GM19468 (cell line): ENCODE data around the gene METTL1.
"Not testable (repeated sequence)": the region's sequence is repeated elsewhere in the genome, so short reads cannot be mapped to it uniquely, and the experiment has no call there.

ENCODE experiments used
- ATAC-seq: cut with Tn5 transposase; IDR thresholded peaks from one replicate; pipeline ENCODE4 v1.9.1; 2021; ENCODE audit warnings: mild to moderate bottlenecking, moderate library complexity, moderate number of reproducible peaks; ENCODE audit not compliant: unreplicated experiment; ENCODE audit errors: extremely low read depth

METTL1 gene

GRCh38 chr12:57800965-57801364, 29.1 kb upstream of the METTL1 start:
- no peak for ATAC-seq

GRCh38 chr12:57797933-57798332, 26.0 kb upstream of the METTL1 start:
- no peak for ATAC-seq

GRCh38 chr12:57796996-57797395, 25.1 kb upstream of the METTL1 start:
- no peak for ATAC-seq

- ATAC-seq: no peak
Observed at GRCh38 chr12:57795354-57795753, 23.4 kb upstream of the METTL1 start.

- ATAC-seq: no peak
Observed at GRCh38 chr12:57793920-57794319, 22.0 kb upstream of the METTL1 start.

DNA sequence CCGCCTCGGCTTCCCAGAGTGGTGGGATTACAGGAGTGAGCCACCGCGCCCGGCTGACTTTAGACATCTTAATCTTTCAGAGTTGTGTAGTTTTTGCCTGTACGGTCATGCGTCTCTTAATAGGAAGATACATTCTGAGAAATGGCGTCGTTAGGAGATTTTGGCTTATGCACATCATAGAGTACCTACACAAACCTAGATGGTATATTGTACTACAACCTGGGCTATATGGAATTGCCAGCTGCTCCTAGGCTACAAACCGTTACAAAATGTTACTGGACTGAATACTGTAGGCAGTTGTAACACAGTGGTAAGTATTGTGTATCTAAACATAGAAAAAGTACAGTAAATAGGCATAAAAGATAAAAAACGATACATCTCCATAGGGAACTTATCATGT, 12.0 kb upstream of the METTL1 start:
- no peak for ATAC-seq

DNA sequence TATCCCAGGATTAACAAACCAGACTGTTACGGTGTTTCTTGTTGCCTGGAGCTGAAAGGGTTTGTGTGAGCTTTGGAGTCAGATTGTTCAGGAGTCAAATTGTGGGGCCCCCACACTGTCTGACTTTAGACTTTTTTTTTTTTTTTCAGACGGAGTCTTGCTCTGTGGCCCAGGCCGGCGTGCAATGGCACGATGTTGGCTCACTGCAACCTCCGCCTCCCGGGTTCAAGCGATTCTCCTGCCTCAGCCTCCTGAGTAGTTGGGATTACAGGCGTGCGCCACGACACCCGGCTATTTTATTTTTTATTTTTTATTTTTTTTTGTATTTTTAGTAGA, 11.5 kb upstream of the METTL1 start:
- ATAC-seq: no peak

DNA sequence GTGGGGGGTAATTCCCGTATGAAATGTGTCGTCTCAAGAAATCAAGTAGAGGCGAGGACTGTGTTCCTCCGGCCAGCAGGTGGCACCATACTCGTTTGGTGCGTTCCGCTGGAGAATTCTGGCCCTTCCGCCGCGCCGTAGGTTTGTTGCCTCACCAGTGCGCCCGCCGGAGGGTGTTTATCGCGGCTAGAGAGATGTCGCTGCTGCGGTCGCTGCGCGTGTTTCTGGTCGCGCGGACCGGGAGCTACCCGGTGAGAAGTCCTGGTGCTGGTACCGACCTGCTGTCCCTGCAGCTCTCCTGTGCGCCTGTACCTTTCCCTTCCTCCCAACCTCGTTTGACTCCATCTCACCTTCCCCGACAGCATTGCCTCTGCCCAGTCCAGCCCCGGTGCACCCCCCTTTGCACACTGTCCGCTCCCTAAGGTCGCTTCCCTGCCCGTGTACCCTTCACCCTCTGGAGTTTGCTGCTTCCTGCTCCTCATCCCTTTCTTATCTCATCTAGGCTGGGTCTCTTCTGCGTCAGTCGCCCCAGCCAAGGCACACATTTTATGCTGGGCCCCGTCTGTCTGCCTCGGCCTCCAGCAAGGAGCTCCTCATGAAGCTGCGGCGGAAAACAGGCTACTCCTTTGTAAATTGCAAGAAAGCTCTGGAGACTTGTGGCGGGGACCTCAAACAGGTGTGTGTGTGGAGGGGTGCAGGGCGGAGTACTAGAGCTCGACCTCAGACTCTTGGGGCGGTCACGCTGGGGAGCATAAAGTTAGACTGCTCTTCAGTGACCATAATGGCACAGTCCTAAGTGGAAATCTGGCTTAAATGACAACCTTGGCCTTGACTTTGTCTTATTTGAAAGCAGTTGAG, 10.9 kb upstream of the METTL1 start, which contains the start of gene TSFM:
TSFM (plus strand) TSS at position 180 of the 858 bp plus-strand sequence; CDS start at position 195, 15 bp downstream.
- peak; percentile 43 for ATAC-seq

DNA sequence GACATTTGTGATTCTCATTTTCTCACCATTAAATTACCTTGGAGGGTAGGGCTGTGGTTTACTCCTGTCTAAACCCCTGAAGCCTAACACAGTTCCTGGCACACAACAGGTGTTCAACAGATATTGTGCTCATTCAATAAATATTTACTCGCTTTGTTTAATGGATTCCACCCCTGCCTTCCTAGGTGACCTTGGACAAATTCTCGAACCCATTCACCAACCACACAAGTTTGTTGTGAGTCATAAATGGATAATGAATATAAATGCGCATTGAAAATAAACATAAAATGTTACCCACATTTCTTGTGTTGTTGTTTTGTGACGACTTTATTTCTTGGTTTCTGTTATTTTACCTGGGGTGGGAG, 10.3 kb upstream of the METTL1 start:
- no peak for ATAC-seq

DNA sequence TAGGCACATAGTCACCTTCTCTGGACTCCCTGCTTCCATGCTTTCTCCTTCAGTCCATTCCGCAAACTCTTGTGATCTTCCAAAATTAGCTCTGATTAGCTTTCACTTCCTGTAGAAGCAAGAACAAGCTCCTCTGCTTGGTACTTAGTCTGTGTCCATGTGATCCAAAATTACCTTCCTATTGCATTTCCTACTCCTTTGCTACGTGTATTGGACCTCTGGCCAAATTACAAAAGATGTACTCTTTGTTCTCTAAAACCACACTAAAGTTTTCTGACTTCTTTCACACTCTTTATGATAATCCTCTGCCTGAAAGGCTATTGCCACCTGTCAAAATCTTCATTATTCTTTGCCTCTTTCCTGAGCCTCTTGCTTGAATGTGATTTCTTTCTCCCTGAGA, 9.9 kb upstream of the METTL1 start:
- ATAC-seq: no peak

GRCh38 chr12:57781244-57781643, 9.3 kb upstream of the METTL1 start:
- no peak for ATAC-seq

GRCh38 chr12:57780284-57780897, 8.5 kb upstream of the METTL1 start:
- no peak for ATAC-seq

DNA sequence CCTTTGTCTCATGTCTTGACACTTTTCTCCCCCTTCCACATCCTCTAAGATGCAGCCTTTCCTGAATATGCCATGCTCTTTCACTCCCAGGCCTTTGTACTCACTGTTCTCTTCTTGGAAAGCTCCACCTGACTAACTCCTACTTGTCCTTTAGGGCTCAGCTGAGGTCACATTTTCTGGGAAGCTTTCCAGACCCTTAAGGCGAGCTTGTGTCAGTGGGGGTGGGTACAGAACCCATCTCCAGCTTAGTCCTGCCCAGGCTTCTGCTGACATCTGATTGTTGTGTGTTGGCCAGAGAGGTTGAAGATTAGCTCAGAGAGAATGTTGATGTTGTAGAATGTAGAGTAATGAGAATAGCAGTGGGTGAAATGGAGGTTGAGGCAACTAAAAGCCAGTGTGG, 7.8 kb upstream of the METTL1 start:
- no peak for ATAC-seq

DNA sequence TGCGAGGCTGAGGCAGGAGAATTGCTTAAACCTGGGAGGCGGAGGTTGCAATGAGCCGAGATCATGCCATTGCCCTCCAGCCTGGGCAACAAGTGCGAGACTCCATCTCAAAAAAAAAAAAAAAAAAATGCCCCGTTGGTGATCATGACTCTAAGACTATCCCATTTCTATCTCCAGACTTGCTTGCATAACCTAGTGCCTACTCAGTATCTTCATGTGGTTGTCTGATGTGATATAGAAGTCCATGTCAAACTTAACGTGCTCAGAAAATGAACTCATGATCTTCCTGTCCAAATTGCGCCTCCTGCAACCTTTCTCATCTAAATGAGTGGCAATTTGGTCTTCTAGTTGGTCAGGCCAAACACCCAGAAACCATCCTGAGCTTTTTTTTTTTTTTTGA, 6.0 kb upstream of the METTL1 start:
- ATAC-seq: no peak

- ATAC-seq: no peak
Observed at GRCh38 chr12:57777367-57777766, 5.5 kb upstream of the METTL1 start.

DNA sequence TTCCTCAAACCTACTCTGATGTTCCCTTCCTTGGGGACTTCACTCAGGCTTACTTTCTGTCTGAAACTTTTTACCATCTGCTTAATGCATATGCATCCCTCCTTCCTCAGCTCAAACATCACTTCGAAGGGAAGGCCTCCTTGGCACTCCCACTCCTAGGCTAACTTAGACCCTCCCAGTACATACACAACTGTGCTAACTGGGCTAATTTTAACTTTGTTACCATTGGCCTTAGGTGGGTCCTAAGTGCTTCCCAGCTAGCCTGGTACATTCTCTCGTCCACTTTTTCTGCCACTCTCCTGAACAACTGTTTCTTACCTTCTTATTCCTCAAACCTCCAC, 4.3 kb upstream of the METTL1 start:
- no peak for ATAC-seq

GRCh38 chr12:57775563-57776246, 3.8 kb upstream of the METTL1 start:
- no peak for ATAC-seq

GRCh38 chr12:57775044-57775443, 3.1 kb upstream of the METTL1 start:
- ATAC-seq: no peak

DNA sequence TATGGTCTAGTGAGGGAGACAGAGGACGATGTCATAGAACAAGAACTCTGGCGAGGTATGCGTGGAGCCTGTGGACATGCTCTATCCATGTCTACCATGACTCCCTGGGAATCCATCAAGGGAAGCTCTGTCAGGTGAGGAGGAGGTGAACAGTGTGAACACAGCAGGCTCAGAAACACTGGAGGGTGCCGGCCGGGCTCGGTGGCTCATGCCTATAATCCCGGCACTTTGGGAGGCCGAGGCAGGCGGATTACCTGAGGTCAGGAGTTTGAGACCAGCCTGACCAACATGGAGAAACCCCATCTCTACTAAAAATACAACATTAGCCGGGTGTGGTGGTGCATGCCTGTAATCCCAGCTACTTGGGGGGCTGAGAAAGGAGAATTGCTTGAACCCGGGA, 2.7 kb upstream of the METTL1 start:
- ATAC-seq: not testable (repeated sequence)

- ATAC-seq: no peak
Observed at GRCh38 chr12:57772429-57773322, 771 bp upstream of the METTL1 start, which contains the start of gene EEF1AKMT3. TSS of gene EEF1AKMT3 (plus strand) at chr12:57772614. CDS start at chr12:57772725, 111 bp downstream.
